Measurements from ENCODE around the gene CLIP1. TPM values are rescaled to one million over a fixed set of nuclear protein-coding genes. Genes with fewer than 3 reads are reported as not detected.

CLIP1 gene
- total RNA-seq, 1 donor from 2014 or later = 70.0 TPM

- Histone ChIP-seq H4K20me1 (ENCODE audit: insufficient read depth, low read length) (peaks cover 4% of the 10 kb centered on the region), H3K9me3 (ENCODE audit: insufficient read depth, low read depth, low read length) (no peaks in the 10 kb centered on the region), H3K9ac (ENCODE audit: low read length) (no peak overlapping the region), H3K4me2 (ENCODE audit: low read length) (no peak overlapping the region), H3K4me1 (ENCODE audit: insufficient read depth, low read length) (no peaks in the 10 kb centered on the region), H2AFZ (ENCODE audit: low read depth, low read length) (no peak overlapping the region), H3K27ac (ENCODE audit: low read depth, low read length) (no peak overlapping the region), H3K4me3 (ENCODE audit: insufficient read depth, low read depth, low read length) (no peak overlapping the region), H3K36me3 (ENCODE audit: insufficient read depth, low read length) (peaks cover 7% of the 10 kb centered on the region), H3K27me3 (ENCODE audit: insufficient read depth, low read length) (no peaks in the 10 kb centered on the region), H3K79me2 (ENCODE audit: insufficient read depth, low read length) (no peaks in the 10 kb centered on the region)
- FAIRE-seq = no peak
- no peaks in the 10 kb centered on the region for H3K27me3 Mint-ChIP-seq (ENCODE audit: low read depth, unreplicated experiment)
- H3K4me3 Mint-ChIP-seq (ENCODE audit: unreplicated experiment) = no peak overlapping the region
- TF ChIP-seq CTCF (IDR thresholded peaks at IDR 0.05; ENCODE audit: insufficient read depth, low read depth, low read length) = no peak
- no peak for TF ChIP-seq EZH2 (IDR thresholded peaks at IDR 0.05; ENCODE audit: insufficient read depth, low read length)
- DNase-seq (ENCODE audit: low read depth) = no peak
- no peaks in the 10 kb centered on the region for H3K4me1 Mint-ChIP-seq (ENCODE audit: low read depth, unreplicated experiment)
- H3K9me3 Mint-ChIP-seq (ENCODE audit: unreplicated experiment) = no peaks in the 10 kb centered on the region
- H3K36me3 Mint-ChIP-seq (ENCODE audit: low read depth, unreplicated experiment) = peaks cover 9% of the 10 kb centered on the region
- no peak overlapping the region for H3K27ac Mint-ChIP-seq (ENCODE audit: unreplicated experiment)
Observed at GRCh38 chr12:122244565-122245371, 177.7 kb downstream of the CLIP1 start.

- peaks cover 9% of the 10 kb centered on the region for H3K36me3 Mint-ChIP-seq (ENCODE audit: low read depth, unreplicated experiment)
- Histone ChIP-seq H2AFZ (ENCODE audit: low read depth, low read length) (no peak overlapping the region), H3K79me2 (ENCODE audit: insufficient read depth, low read length) (no peaks in the 10 kb centered on the region), H3K36me3 (ENCODE audit: insufficient read depth, low read length) (peaks cover 2% of the 10 kb centered on the region), H3K27me3 (ENCODE audit: insufficient read depth, low read length) (no peaks in the 10 kb centered on the region), H3K4me2 (ENCODE audit: low read length) (no peak overlapping the region), H3K9me3 (ENCODE audit: insufficient read depth, low read depth, low read length) (no peaks in the 10 kb centered on the region), H3K27ac (ENCODE audit: low read depth, low read length) (no peak overlapping the region), H4K20me1 (ENCODE audit: insufficient read depth, low read length) (peaks cover 4% of the 10 kb centered on the region), H3K4me3 (ENCODE audit: insufficient read depth, low read depth, low read length) (no peak overlapping the region), H3K4me1 (ENCODE audit: insufficient read depth, low read length) (no peaks in the 10 kb centered on the region), H3K9ac (ENCODE audit: low read length) (no peak overlapping the region)
- H3K27me3 Mint-ChIP-seq (ENCODE audit: low read depth, unreplicated experiment) = no peaks in the 10 kb centered on the region
- DNase-seq (ENCODE audit: low read depth) (no peak), FAIRE-seq (no peak)
- H3K27ac Mint-ChIP-seq (ENCODE audit: unreplicated experiment) = no peak overlapping the region
- TF ChIP-seq CTCF (IDR thresholded peaks at IDR 0.05; ENCODE audit: insufficient read depth, low read depth, low read length) = no peak
- TF ChIP-seq EZH2 (IDR thresholded peaks at IDR 0.05; ENCODE audit: insufficient read depth, low read length) = no peak
- H3K9me3 Mint-ChIP-seq (ENCODE audit: unreplicated experiment) = no peaks in the 10 kb centered on the region
- H3K4me1 Mint-ChIP-seq (ENCODE audit: low read depth, unreplicated experiment) = no peaks in the 10 kb centered on the region
- H3K4me3 Mint-ChIP-seq (ENCODE audit: unreplicated experiment) = no peak overlapping the region
Observed at GRCh38 chr12:122243965-122244364, 178.5 kb downstream of the CLIP1 start.

- H4K20me1 ChIP-seq (ENCODE audit: insufficient read depth, low read length) = no peaks in the 10 kb centered on the region
- H3K27me3 ChIP-seq (ENCODE audit: insufficient read depth, low read length) = no peaks in the 10 kb centered on the region
- H3K36me3 ChIP-seq (ENCODE audit: insufficient read depth, low read length) = peaks cover 17% of the 10 kb centered on the region
- no peak overlapping the region for H3K9ac ChIP-seq (ENCODE audit: low read length)
- Mint-ChIP-seq H3K27me3 (ENCODE audit: low read depth, unreplicated experiment) (no peaks in the 10 kb centered on the region), H3K27ac (ENCODE audit: unreplicated experiment) (no peak overlapping the region), H3K4me1 (ENCODE audit: low read depth, unreplicated experiment) (no peaks in the 10 kb centered on the region), H3K9me3 (ENCODE audit: unreplicated experiment) (no peaks in the 10 kb centered on the region), H3K36me3 (ENCODE audit: low read depth, unreplicated experiment) (peaks cover 11% of the 10 kb centered on the region), H3K4me3 (ENCODE audit: unreplicated experiment) (no peak overlapping the region)
- H3K9me3 ChIP-seq (ENCODE audit: insufficient read depth, low read depth, low read length) = no peaks in the 10 kb centered on the region
- DNase-seq (ENCODE audit: low read depth) = no peak
- no peak overlapping the region for H2AFZ ChIP-seq (ENCODE audit: low read depth, low read length)
- H3K4me1 ChIP-seq (ENCODE audit: insufficient read depth, low read length) = no peaks in the 10 kb centered on the region
- H3K4me2 ChIP-seq (ENCODE audit: low read length) = no peak overlapping the region
- H3K27ac ChIP-seq (ENCODE audit: low read depth, low read length) = no peak overlapping the region
- no peak overlapping the region for H3K4me3 ChIP-seq (ENCODE audit: insufficient read depth, low read depth, low read length)
- H3K79me2 ChIP-seq (ENCODE audit: insufficient read depth, low read length) = no peaks in the 10 kb centered on the region
- no peak for FAIRE-seq
- TF ChIP-seq CTCF (IDR thresholded peaks at IDR 0.05; ENCODE audit: insufficient read depth, low read depth, low read length) (no peak), EZH2 (IDR thresholded peaks at IDR 0.05; ENCODE audit: insufficient read depth, low read length) (no peak)
Observed at GRCh38 chr12:122238861-122239260, 183.6 kb downstream of the CLIP1 start.
